SK-N-SH treated with all-trans-retinoic acid at 6 μM for 48 hours (cell line): ENCODE measurements around the gene SPOPL.
"Not testable (repeated sequence)": the region's sequence is repeated elsewhere in the genome, so short reads cannot be mapped to it uniquely, and the experiment has no call there.

Experiments
- ATAC-seq: fragments of 200-7000 bp; cut with Tn5 transposase; 3 replicates; pipeline ENCODE4 v1.9.1; 2020; ENCODE audit warnings: mild to moderate bottlenecking, moderate library complexity
- ARNTL ChIP-seq: fragments of 450-650 bp; formaldehyde crosslinking; IDR thresholded peaks from 2 replicates; pipeline ENCODE4 v1.5.0; 2020; ENCODE audit warnings: low read depth, mild to moderate bottlenecking, moderate library complexity, borderline replicate concordance
- CREB5 ChIP-seq: fragments of 250-450 bp; sonication (Bioruptor Pico); IDR thresholded peaks from 2 replicates; pipeline ENCODE4 v1.5.1; 2020; ENCODE audit warnings: low read depth, mild to moderate bottlenecking, moderate library complexity
- CSDC2 ChIP-seq: fragments of 250-450 bp; sonication (Bioruptor Pico); IDR thresholded peaks from 2 replicates; pipeline ENCODE4 v1.5.0; 2020; ENCODE audit warnings: mild to moderate bottlenecking, moderate library complexity
- ESRRG ChIP-seq: fragments of 250-450 bp; sonication (Bioruptor Pico); IDR thresholded peaks from 2 replicates; pipeline ENCODE4 v1.6.1; 2021; ENCODE audit warnings: mild to moderate bottlenecking
- GLIS3 ChIP-seq: fragments of 250-450 bp; sonication (Bioruptor Pico); IDR thresholded peaks from 2 replicates; pipeline ENCODE4 v1.5.0; 2020; ENCODE audit warnings: mild to moderate bottlenecking, moderate library complexity
- ISL1 ChIP-seq: fragments of 250-450 bp; sonication (Bioruptor Pico); IDR thresholded peaks from 2 replicates; pipeline ENCODE4 v2.1.2; 2022; ENCODE audit warnings: mild to moderate bottlenecking, moderate library complexity
- OSR1 ChIP-seq: fragments of 250-450 bp; sonication (Bioruptor Pico); IDR thresholded peaks from 2 replicates; pipeline ENCODE4 v1.8.0; 2022; ENCODE audit warnings: moderate library complexity, mild to moderate bottlenecking, inconsistent platforms
- PPARA ChIP-seq: fragments of 250-450 bp; sonication (Bioruptor Pico); IDR thresholded peaks from 2 replicates; pipeline ENCODE4 v1.5.0; 2020; ENCODE audit warnings: mild to moderate bottlenecking, borderline replicate concordance
- RARB ChIP-seq: fragments of 250-450 bp; sonication (Bioruptor Pico); IDR thresholded peaks from 2 replicates; pipeline ENCODE4 v1.8.0; 2021; ENCODE audit warnings: mild to moderate bottlenecking, moderate library complexity
- SNAI2 ChIP-seq: fragments of 250-450 bp; sonication (Bioruptor Pico); IDR thresholded peaks from 2 replicates; pipeline ENCODE4 v1.5.0; 2020; ENCODE audit warnings: mild to moderate bottlenecking, moderate library complexity
- TCF4 ChIP-seq: fragments of 250-450 bp; sonication (Bioruptor Pico); IDR thresholded peaks from 2 replicates; pipeline ENCODE4 v1.8.0; 2021; ENCODE audit warnings: mild to moderate bottlenecking, moderate library complexity, borderline replicate concordance
- TOX ChIP-seq: fragments of 250-450 bp; sonication (Bioruptor Pico); IDR thresholded peaks from 2 replicates; pipeline ENCODE4 v1.8.0; 2021; ENCODE audit warnings: mild to moderate bottlenecking, moderate library complexity, borderline replicate concordance
- ZC3H10 ChIP-seq: fragments of 250-450 bp; sonication (Bioruptor Pico); IDR thresholded peaks from 2 replicates; pipeline ENCODE4 v1.5.1; 2021; ENCODE audit warnings: mild to moderate bottlenecking, moderate library complexity
- ZFP3 ChIP-seq: fragments of 250-450 bp; sonication (Bioruptor Pico); IDR thresholded peaks from 2 replicates; pipeline ENCODE4 v1.5.0; 2020; ENCODE audit warnings: mild to moderate bottlenecking, moderate library complexity
- ZFP30 ChIP-seq: fragments of 450-650 bp; formaldehyde crosslinking; IDR thresholded peaks from 2 replicates; pipeline ENCODE4 v1.5.0; 2022; ENCODE audit warnings: mild to moderate bottlenecking, moderate library complexity
- ZNF565 ChIP-seq: fragments of 450-650 bp; formaldehyde crosslinking; conservative IDR thresholded peaks from 2 replicates; pipeline ENCODE4 v1.5.0; 2020; ENCODE audit warnings: low read depth, mild to moderate bottlenecking, moderate library complexity
- ZNF70 ChIP-seq: fragments of 450-650 bp; formaldehyde crosslinking; IDR thresholded peaks from 2 replicates; pipeline ENCODE4 v1.5.0; 2020; ENCODE audit warnings: mild to moderate bottlenecking, moderate library complexity
- ZNF8 ChIP-seq: fragments of 450-650 bp; formaldehyde crosslinking; IDR thresholded peaks from 2 replicates; pipeline ENCODE4 v1.5.0; 2020; ENCODE audit warnings: mild to moderate bottlenecking, moderate library complexity
- TF ChIP-seq, protein P1 (sequence below): fragments of 250-450 bp; sonication (Bioruptor Pico); IDR thresholded peaks from 2 replicates; pipeline ENCODE4 v1.8.0; 2021; ENCODE audit warnings: low read depth, mild to moderate bottlenecking, moderate library complexity, borderline replicate concordance
- TF ChIP-seq, protein P2 (sequence below): fragments of 250-450 bp; sonication (Bioruptor Pico); IDR thresholded peaks from 2 replicates; pipeline ENCODE4 v1.5.1; 2021; ENCODE audit warnings: mild to moderate bottlenecking, moderate library complexity
- TF ChIP-seq, protein P3 (sequence below): fragments of 250-450 bp; sonication (Bioruptor Pico); IDR thresholded peaks from 2 replicates; pipeline ENCODE4 v1.8.0; 2020; ENCODE audit warnings: mild to moderate bottlenecking, moderate library complexity, borderline replicate concordance

Gene SPOPL

DNA sequence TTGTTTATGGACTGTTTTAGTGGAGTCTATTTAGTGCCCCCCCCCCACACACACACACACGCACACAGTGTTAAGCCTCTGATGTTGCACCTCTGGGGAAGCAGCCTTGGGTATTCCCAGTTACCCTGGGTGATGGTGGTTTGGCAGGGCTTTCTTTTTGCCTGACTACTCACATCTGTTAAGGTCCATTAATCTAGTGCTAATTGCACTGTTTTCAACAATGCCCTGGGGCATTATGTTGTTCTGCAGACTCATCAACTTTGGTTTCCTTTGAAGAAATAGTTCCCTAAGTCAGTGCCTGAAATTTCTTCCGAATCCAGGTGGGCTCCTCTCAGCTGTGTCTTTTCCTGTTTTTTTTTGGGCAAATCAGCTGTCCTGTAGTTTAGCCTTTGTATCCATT, 34.7 kb downstream of the SPOPL start:
- TF ChIP-seq ZNF70 (CRISPR knock-in tag) (no peak), CSDC2 (CRISPR knock-in tag) (no peak), ZFP30 (CRISPR knock-in tag) (no peak), TOX (CRISPR knock-in tag) (no peak), PPARA (CRISPR knock-in tag) (no peak), ZFP3 (no peak), GLIS3 (CRISPR knock-in tag) (no peak), ZNF8 (CRISPR knock-in tag) (no peak), OSR1 (no peak), TCF4 (CRISPR knock-in tag) (no peak), RARB (CRISPR knock-in tag) (no peak), SNAI2 (CRISPR knock-in tag) (no peak), ARNTL (CRISPR knock-in tag) (no peak), CREB5 (CRISPR knock-in tag) (no peak)
- ATAC-seq: no peak

DNA sequence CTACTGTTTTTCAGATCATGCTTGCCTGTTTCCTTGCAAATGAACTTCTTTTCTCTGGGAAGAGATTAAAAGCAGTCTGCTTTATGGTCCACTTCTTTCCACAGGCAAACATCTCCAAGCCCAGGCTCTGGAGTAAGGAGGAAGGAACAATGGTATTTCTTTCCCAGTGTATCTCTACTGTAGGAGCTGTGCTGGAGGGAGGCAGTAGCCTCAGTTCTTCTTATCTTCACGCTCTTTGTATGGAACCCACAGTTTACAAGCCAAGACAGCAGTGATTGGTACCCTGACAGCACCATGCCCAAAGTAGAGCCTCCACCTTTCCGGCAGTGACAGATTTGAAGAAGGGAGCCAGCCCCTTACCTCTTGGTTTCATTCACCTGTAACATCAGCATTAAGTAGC, 35.2 kb downstream of the SPOPL start:
- TF ChIP-seq GLIS3 (CRISPR knock-in tag): no peak
- no peak for TF ChIP-seq ZC3H10 (CRISPR knock-in tag)
- no peak for TF ChIP-seq ISL1 (CRISPR knock-in tag)
- TF ChIP-seq, protein P1, sequence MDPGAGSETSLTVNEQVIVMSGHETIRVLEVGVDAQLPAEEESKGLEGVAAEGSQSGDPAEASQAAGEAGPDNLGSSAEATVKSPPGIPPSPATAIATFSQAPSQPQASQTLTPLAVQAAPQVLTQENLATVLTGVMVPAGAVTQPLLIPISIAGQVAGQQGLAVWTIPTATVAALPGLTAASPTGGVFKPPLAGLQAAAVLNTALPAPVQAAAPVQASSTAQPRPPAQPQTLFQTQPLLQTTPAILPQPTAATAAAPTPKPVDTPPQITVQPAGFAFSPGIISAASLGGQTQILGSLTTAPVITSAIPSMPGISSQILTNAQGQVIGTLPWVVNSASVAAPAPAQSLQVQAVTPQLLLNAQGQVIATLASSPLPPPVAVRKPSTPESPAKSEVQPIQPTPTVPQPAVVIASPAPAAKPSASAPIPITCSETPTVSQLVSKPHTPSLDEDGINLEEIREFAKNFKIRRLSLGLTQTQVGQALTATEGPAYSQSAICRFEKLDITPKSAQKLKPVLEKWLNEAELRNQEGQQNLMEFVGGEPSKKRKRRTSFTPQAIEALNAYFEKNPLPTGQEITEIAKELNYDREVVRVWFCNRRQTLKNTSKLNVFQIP (CRISPR knock-in tag): no peak
- TF ChIP-seq PPARA (CRISPR knock-in tag): no peak
- no peak for TF ChIP-seq ESRRG (CRISPR knock-in tag)
- TF ChIP-seq, protein P2, sequence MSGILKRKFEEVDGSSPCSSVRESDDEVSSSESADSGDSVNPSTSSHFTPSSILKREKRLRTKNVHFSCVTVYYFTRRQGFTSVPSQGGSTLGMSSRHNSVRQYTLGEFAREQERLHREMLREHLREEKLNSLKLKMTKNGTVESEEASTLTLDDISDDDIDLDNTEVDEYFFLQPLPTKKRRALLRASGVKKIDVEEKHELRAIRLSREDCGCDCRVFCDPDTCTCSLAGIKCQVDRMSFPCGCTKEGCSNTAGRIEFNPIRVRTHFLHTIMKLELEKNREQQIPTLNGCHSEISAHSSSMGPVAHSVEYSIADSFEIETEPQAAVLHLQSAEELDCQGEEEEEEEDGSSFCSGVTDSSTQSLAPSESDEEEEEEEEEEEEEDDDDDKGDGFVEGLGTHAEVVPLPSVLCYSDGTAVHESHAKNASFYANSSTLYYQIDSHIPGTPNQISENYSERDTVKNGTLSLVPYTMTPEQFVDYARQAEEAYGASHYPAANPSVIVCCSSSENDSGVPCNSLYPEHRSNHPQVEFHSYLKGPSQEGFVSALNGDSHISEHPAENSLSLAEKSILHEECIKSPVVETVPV (CRISPR knock-in tag): no peak
- TF ChIP-seq OSR1: no peak
- TF ChIP-seq RARB (CRISPR knock-in tag): no peak
- no peak for TF ChIP-seq ZNF565 (CRISPR knock-in tag)
- no peak for TF ChIP-seq ZNF8 (CRISPR knock-in tag)
- TF ChIP-seq ZNF70 (CRISPR knock-in tag): no peak
- TF ChIP-seq, protein P3, sequence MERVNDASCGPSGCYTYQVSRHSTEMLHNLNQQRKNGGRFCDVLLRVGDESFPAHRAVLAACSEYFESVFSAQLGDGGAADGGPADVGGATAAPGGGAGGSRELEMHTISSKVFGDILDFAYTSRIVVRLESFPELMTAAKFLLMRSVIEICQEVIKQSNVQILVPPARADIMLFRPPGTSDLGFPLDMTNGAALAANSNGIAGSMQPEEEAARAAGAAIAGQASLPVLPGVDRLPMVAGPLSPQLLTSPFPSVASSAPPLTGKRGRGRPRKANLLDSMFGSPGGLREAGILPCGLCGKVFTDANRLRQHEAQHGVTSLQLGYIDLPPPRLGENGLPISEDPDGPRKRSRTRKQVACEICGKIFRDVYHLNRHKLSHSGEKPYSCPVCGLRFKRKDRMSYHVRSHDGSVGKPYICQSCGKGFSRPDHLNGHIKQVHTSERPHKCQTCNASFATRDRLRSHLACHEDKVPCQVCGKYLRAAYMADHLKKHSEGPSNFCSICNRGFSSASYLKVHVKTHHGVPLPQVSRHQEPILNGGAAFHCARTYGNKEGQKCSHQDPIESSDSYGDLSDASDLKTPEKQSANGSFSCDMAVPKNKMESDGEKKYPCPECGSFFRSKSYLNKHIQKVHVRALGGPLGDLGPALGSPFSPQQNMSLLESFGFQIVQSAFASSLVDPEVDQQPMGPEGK: no peak
- no peak for ATAC-seq

- no peak for ATAC-seq
- TF ChIP-seq ESRRG (CRISPR knock-in tag) (no peak), GLIS3 (CRISPR knock-in tag) (no peak), PPARA (CRISPR knock-in tag) (no peak), OSR1 (no peak)
- TF ChIP-seq, protein P3: no peak
- TF ChIP-seq, protein P1 (CRISPR knock-in tag): no peak
Observed at GRCh38 chr2:138537170-138537915, 35.8 kb downstream of the SPOPL start.

GRCh38 chr2:138544206-138544605, 42.6 kb downstream of the SPOPL start:
- ATAC-seq: not testable (repeated sequence)
